ENCODE results near the gene PLCL2. TPM values are rescaled to one million over a fixed set of nuclear protein-coding genes. Genes with fewer than 3 reads are reported as not detected.

PLCL2 gene
- total RNA-seq, 2 donors from 2014 or later: 13.7 to 25.7 TPM

- 54 to 60% methylated on average over 5 of the region's 5 CpGs for WGBS, 2 donors
- no peaks in the 10 kb centered on the region for H3K36me3 ChIP-seq (replicated peaks in 1 of 2; ENCODE audit: insufficient read depth in 1 of 2, low read depth in 2 of 2)
- H3K4me3 ChIP-seq: no peak overlapping the region
- TF ChIP-seq CTCF (IDR thresholded peaks at IDR 0.05): no peak
- no peak for TF ChIP-seq POLR2A (IDR thresholded peaks at IDR 0.05)
- intact Hi-C loops (cut with DNase I): no loop called here
- H3K27me3 ChIP-seq: no peaks in the 10 kb centered on the region
- H3K9me3 ChIP-seq: no peaks in the 10 kb centered on the region
- ATAC-seq (peak; percentile 55), DNase-seq (no peak)
- H3K4me1 ChIP-seq: peaks cover 33% of the 10 kb centered on the region
- H3K27ac ChIP-seq: no peak overlapping the region
These were observed 32.1 kb downstream of the PLCL2 start for GRCh38 chr3:16916840-16917239.

GRCh38 chr3:16917256-16917935 lies 32.6 kb downstream of the PLCL2 start:
- H3K36me3 ChIP-seq (replicated peaks in 1 of 2; ENCODE audit: insufficient read depth in 1 of 2, low read depth in 2 of 2): no peaks in the 10 kb centered on the region
- intact Hi-C loops (cut with DNase I): no loop called here
- H3K27me3 ChIP-seq: no peaks in the 10 kb centered on the region
- peak overlapping the region in 1 of 4 donors; percentile 37 for H3K27ac ChIP-seq
- no peak for TF ChIP-seq CTCF (IDR thresholded peaks at IDR 0.05)
- no peak for TF ChIP-seq POLR2A (IDR thresholded peaks at IDR 0.05)
- H3K4me1 ChIP-seq: peaks cover 33% of the 10 kb centered on the region
- ATAC-seq (no peak), DNase-seq (no peak)
- no peak overlapping the region for H3K4me3 ChIP-seq
- H3K9me3 ChIP-seq: no peaks in the 10 kb centered on the region

- ATAC-seq (no peak), DNase-seq (no peak)
- intact Hi-C loops (cut with DNase I): no loop called here
- no peaks in the 10 kb centered on the region for H3K36me3 ChIP-seq (replicated peaks in 1 of 2; ENCODE audit: insufficient read depth in 1 of 2, low read depth in 2 of 2)
- 41 to 44% methylated on average over 3 of the region's 3 CpGs for WGBS, 2 donors
- peak overlapping the region in 3 of 4 donors; percentile 43 to 64 (median 45) for H3K27ac ChIP-seq
- no peaks in the 10 kb centered on the region for H3K9me3 ChIP-seq
- no peaks in the 10 kb centered on the region for H3K27me3 ChIP-seq
- no peak overlapping the region for H3K4me3 ChIP-seq
- TF ChIP-seq POLR2A (IDR thresholded peaks at IDR 0.05) (no peak), CTCF (IDR thresholded peaks at IDR 0.05) (no peak)
- H3K4me1 ChIP-seq: peaks cover 33% of the 10 kb centered on the region
These were observed 33.4 kb downstream of the PLCL2 start for GRCh38 chr3:16917980-16918682.

- ATAC-seq (peak; percentile 81), DNase-seq (no peak)
- Histone ChIP-seq H3K4me3 (no peak overlapping the region), H3K36me3 (replicated peaks in 1 of 2; ENCODE audit: insufficient read depth in 1 of 2, low read depth in 2 of 2) (no peaks in the 10 kb centered on the region), H3K4me1 (peaks cover 33% of the 10 kb centered on the region), H3K9me3 (no peaks in the 10 kb centered on the region), H3K27ac (peak overlapping the region in 3 of 4 donors; percentile 43 to 64 (median 45)), H3K27me3 (no peaks in the 10 kb centered on the region)
- TF ChIP-seq CTCF (IDR thresholded peaks at IDR 0.05) (no peak), POLR2A (IDR thresholded peaks at IDR 0.05) (no peak)
- intact Hi-C loops (cut with DNase I): no loop called here
These were observed 33.9 kb downstream of the PLCL2 start for GRCh38 chr3:16918683-16919025.

GRCh38 chr3:16923112-16923511 lies 38.4 kb downstream of the PLCL2 start:
- no peak for DNase-seq
- WGBS, 2 donors: 85 to 93% methylated on average over 2 of the region's 2 CpGs
- H3K36me3 ChIP-seq (replicated peaks in 1 of 2; ENCODE audit: insufficient read depth in 1 of 2, low read depth in 2 of 2): no peaks in the 10 kb centered on the region
- H3K27me3 ChIP-seq: no peaks in the 10 kb centered on the region
- intact Hi-C loops (cut with DNase I): no loop called here
- H3K9me3 ChIP-seq: no peaks in the 10 kb centered on the region
- H3K4me3 ChIP-seq: no peak overlapping the region
- TF ChIP-seq POLR2A (IDR thresholded peaks at IDR 0.05) (no peak), CTCF (IDR thresholded peaks at IDR 0.05) (no peak)
- H3K4me1 ChIP-seq: peaks cover 17% of the 10 kb centered on the region
- no peak for ATAC-seq
- no peak overlapping the region for H3K27ac ChIP-seq

Measured in body of pancreas (tissue), 4 donors.